Measurements from ENCODE around the gene C16orf89.

DNA sequence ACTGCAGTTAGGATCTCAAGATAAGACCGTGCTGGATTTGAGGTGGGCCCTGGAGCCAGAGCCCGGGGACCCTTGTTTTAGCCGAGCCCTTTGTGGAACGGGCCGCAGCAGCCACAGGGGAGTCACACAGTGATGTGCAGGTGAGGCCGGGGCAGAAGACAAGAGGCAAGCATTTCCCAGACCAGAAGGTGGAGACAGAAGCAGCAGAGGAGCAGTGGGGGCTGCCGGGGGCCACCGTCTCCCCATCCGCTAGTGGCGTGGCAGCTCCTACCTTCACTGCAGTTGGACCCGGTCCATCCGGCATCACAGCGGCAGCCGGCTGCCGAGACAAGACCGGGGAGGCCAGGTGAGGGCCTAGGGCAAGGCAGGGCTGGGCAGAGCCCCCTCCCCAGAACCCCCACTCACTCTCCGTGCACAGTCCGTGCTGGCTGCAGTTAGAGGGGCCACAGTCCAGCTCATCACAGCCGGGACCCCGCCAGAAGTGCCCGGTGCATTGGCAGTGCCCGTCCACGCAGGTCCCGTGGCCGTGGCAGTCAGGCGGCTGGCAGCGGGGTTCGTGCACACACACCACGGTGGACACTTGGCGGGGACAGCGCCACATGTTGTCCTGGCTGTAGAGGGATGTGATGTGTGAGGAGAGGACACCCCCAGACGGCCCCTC is 38.1 kb downstream of the C16orf89 start:
- TF ChIP-seq, protein P1, sequence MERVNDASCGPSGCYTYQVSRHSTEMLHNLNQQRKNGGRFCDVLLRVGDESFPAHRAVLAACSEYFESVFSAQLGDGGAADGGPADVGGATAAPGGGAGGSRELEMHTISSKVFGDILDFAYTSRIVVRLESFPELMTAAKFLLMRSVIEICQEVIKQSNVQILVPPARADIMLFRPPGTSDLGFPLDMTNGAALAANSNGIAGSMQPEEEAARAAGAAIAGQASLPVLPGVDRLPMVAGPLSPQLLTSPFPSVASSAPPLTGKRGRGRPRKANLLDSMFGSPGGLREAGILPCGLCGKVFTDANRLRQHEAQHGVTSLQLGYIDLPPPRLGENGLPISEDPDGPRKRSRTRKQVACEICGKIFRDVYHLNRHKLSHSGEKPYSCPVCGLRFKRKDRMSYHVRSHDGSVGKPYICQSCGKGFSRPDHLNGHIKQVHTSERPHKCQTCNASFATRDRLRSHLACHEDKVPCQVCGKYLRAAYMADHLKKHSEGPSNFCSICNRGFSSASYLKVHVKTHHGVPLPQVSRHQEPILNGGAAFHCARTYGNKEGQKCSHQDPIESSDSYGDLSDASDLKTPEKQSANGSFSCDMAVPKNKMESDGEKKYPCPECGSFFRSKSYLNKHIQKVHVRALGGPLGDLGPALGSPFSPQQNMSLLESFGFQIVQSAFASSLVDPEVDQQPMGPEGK (CRISPR knock-in tag; IDR thresholded peaks at IDR 0.05; ENCODE audit: borderline replicate concordance): no peak
- TF ChIP-seq, protein P2, sequence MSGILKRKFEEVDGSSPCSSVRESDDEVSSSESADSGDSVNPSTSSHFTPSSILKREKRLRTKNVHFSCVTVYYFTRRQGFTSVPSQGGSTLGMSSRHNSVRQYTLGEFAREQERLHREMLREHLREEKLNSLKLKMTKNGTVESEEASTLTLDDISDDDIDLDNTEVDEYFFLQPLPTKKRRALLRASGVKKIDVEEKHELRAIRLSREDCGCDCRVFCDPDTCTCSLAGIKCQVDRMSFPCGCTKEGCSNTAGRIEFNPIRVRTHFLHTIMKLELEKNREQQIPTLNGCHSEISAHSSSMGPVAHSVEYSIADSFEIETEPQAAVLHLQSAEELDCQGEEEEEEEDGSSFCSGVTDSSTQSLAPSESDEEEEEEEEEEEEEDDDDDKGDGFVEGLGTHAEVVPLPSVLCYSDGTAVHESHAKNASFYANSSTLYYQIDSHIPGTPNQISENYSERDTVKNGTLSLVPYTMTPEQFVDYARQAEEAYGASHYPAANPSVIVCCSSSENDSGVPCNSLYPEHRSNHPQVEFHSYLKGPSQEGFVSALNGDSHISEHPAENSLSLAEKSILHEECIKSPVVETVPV (CRISPR knock-in tag; IDR thresholded peaks at IDR 0.05): no peak
- TF ChIP-seq ZNF8 (CRISPR knock-in tag; IDR thresholded peaks at IDR 0.05) (no peak), RARB (CRISPR knock-in tag; IDR thresholded peaks at IDR 0.05) (no peak), OSR1 (CRISPR knock-in tag; IDR thresholded peaks at IDR 0.05) (no peak), GLIS3 (CRISPR knock-in tag; IDR thresholded peaks at IDR 0.05) (no peak), ZC3H10 (CRISPR knock-in tag; IDR thresholded peaks at IDR 0.05) (no peak), ZNF565 (CRISPR knock-in tag; conservative IDR thresholded peaks at IDR 0.05; ENCODE audit: low read depth) (no peak), ISL1 (CRISPR knock-in tag; IDR thresholded peaks at IDR 0.05) (no peak)
